ENCODE results near the gene PRKCA. TPM values are rescaled to one million over a fixed set of nuclear protein-coding genes. Genes with fewer than 3 reads are reported as not detected.
"Not testable (repeated sequence)": the region's sequence is repeated elsewhere in the genome, so short reads cannot be mapped to it uniquely, and the experiment has no call there.

The PRKCA gene
- polyA plus RNA-seq, 4 donors: 14.1 to 24.5 (median 22.7) TPM

DNA sequence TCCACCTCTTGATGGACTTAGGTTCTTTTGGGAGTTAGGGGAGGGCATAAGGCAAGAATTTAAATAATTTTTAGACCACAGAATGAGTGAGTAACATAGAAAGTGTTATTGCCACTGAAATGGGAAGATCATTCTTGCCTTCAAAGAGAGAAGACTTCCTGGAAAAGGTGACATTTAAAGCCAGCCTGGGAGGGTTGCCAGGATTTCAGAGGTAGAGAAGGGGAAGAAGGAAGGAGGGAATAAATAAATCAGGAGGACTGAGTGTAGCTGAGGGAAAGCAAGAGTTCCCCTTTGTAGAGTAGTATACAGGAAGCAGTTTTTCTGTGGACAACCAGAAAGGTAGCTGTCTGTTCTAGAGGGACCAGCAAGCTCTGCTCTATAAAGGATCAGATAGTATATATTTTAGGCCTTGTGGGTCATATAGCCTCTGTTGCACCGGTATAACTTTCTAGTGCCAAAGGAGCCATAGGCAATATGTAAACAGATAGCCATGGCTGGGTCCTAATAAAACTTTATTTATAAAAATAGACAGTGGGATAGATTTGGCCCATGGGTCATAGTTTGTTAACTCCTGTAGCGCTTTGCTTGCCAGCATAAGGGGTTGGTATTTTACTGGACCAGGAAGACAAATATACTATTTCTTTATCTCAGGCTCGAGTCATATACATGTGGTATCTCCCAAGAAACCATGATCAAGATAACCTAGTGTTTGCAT lies 385.3 kb downstream of the PRKCA start:
- DNase-seq (ENCODE audit: low read depth in 4 of 4, low spot score in 3 of 4): no peak

DNA sequence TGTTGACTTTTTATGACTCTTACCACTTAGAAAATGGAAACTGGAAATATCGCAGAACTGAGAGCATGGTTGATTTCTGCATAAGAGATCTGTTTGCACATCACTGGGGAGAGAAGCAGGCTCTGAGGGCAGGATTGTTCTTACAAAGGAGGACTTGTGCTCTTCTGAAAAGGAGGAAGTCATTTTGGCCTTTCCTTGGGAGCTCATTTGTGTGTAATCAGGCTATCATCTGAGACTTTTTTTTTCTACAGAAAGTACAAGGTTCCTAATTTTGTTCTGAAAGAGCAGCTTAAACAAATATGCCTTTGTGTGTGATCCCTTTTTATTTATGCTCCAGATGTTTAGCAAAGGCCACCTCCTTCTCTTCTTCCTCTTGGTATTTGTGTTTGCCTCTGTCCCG lies 386.8 kb downstream of the PRKCA start:
- no peak for DNase-seq (ENCODE audit: low read depth in 4 of 4, low spot score in 3 of 4)

DNA sequence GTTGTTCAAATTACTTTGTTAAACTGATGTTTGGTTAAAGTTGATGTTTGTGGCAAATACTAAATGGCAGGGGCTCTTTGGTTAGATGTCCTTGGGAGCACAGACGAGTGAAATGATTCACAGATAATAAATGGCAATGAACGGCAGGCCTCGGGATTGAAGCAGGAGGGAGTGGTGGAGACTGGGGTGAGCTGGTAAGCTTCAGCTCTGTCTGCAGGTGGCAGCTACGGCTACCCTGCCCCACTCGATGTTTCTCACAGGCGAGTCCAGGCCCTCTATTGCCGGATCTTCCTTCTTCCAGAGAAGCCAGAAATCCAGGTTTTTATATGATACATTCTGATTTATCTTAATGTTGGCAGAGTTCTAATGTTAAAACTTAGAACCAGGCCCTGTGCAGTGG lies 387.8 kb downstream of the PRKCA start:
- DNase-seq (ENCODE audit: low read depth in 4 of 4, low spot score in 3 of 4): no peak

DNA sequence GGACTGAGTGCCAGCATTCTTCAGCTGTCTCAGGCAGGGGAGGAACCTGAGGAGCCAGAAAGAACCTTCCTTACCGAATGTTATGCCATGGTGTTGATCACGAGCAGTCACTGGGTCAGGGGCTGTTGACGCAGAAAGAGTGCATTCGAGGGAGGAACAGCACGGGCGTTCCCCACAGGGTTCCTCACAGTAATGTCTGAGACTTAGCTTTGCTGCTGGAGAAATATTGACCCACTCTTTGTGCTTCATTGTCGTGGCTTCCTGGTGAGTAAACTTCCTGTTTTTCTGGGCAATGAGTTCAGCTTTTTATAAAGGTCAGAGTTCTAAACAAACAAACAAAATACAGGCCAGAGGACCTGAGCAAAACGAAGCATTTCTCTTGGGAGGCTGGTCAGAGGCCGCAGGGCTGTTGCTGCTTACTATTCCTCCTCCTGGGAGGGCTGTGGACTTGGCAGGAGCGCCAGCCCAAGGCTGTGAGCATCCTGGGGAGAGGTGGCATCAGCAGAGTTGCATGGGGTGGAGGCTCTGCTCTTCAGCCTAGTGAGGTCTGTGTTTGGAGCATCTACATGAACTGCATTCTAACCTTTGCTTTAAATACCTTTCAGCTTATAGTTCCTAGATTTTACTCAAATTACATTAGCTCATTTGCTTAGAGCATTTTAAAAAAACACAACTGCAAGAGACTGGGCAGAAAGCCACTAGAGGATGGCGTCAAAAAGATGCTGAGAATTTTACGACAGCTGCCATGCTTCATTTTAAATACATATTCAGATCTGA lies 389.4 kb downstream of the PRKCA start:
- no peak for DNase-seq (ENCODE audit: low read depth in 4 of 4, low spot score in 3 of 4)

DNA sequence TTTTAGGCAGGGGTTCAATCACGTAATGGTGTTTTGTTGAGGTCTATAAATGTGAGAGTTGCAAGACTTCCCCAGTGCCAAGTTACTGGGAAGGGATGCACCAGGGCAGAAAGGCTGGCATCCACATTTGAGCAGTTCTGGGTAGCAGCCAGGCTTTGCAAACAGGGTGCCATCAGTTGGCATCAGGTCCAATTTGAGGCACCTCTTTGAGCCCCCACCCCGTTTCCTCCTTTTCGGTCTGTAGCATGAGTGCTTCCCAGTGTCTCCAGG lies 389.9 kb downstream of the PRKCA start:
- DNase-seq (ENCODE audit: low read depth in 4 of 4, low spot score in 3 of 4): no peak

DNA sequence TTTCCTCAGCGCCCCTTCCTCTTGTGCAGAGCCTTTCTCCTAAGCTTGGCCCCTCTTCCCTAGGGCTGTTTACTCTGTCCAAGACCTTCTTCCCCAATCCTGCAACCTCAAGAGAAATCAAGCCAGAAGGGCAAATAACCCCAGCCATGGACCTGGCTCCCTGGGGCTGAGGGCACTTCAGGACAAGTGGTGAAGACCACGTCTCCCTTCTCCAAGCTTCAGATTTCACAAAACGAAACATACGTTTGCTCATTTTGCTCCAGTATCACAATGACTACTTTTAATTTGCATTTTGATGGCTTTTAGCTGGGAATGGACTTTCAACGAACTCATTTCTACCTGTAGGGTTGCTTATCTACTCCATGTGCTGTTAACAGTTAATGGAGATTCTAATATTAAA lies 392.7 kb downstream of the PRKCA start:
- no peak for DNase-seq (ENCODE audit: low read depth in 4 of 4, low spot score in 3 of 4)

DNA sequence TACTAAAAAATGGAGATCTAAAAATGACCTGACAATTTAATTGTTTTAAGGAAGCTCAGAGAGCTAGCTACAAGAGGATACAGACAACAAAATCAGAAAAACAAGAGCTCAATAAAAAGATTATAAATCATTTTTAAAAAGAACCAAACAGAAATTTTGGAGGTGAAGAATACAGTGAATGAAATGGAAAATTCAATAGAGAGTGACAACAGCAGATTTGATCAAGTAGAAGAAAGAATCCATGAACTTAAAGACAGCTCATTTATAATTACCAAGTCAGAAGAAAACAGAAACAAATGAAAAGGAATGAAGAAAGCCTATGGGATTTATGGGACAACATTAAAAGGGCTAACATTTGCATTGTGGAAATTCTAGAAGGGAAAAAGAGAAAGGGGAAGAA lies 395.9 kb downstream of the PRKCA start:
- DNase-seq (ENCODE audit: low read depth in 4 of 4, low spot score in 3 of 4): no peak

DNA sequence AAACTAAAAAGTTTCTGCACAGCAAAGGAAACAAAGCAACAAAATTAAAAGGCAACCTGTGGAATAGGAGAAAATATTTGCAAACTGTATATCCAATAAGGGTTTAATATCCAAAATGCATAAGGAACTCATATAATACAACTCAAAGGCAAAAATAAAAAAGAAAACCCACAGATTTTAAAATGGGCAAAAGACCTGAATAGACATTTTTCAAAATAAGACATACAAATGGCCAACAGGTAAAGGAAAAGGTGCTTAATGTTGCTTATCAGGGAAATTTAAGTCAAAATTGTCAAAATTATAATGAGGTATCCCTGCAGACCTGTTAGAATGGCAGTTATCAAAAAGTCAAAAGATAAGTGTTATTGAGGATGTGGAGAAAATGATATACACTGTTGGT lies 399.0 kb downstream of the PRKCA start:
- DNase-seq (ENCODE audit: low read depth in 4 of 4, low spot score in 3 of 4): no peak

DNA sequence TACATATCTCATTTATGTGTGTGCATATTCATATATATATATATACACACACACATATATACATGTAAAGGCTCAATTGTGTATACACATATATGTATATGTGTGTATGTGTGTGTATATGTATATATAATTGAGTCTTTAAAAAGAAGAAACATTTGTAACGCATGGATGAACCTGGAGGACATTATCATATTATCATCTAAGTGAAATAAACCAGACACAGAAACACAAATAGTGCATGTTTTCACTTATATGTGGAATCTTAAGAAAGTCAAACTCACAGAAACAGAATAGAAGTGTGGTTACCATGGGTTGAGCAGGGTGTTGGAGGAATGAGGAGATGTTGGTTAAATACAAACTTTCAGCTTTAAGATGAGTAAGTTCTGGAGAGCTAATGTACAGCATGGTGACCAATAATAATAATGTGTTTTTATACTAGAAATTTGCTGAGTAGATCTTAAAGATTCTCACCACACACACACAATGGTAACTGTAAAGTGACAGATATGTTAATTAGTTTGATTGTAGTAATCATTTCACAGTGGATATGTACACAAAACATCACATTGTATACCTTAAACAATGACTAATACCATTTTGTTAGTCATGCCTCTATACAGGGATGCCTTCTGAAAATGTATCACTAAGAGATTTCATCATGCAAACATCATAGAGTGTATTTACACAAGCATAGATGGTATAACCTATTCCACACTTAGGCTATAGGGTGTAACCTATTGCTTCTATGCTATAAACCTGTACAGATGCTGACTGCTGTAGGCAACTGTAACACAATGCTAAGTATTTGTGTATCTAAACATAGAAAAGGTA lies 399.9 kb downstream of the PRKCA start:
- DNase-seq (ENCODE audit: low read depth in 4 of 4, low spot score in 3 of 4): no peak

DNA sequence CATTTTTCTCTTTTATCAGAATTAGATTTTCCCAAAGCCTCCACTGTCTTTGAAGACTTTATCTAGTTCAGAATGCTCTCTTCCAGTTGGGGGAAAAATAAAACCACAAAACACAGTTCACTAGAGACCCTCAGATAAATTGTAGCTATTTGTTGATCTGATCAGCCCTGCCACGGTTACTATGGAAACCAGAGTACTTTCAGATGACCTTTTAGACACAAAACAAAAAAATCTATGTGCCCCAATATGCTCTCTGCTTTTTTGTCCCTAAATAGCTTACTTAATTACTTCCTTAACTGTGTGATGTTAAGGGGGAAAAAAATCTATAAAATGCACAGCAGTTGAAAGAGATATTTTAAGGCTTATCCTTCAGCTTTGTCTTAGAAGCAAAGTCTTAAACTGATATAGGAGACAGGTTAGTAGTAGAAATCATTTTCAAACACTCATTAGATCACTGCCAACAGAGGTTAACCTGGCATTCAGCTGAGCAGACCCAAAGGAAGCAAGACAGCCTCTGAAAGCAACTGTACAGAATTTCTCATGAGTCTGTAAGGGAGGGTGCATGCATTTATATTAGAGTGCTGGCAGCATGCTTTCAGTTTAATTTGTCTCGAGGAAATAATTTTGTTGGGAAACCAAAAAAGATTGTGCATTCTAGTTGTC lies 402.6 kb downstream of the PRKCA start:
- DNase-seq (ENCODE audit: low read depth in 4 of 4, low spot score in 3 of 4): no peak

DNA sequence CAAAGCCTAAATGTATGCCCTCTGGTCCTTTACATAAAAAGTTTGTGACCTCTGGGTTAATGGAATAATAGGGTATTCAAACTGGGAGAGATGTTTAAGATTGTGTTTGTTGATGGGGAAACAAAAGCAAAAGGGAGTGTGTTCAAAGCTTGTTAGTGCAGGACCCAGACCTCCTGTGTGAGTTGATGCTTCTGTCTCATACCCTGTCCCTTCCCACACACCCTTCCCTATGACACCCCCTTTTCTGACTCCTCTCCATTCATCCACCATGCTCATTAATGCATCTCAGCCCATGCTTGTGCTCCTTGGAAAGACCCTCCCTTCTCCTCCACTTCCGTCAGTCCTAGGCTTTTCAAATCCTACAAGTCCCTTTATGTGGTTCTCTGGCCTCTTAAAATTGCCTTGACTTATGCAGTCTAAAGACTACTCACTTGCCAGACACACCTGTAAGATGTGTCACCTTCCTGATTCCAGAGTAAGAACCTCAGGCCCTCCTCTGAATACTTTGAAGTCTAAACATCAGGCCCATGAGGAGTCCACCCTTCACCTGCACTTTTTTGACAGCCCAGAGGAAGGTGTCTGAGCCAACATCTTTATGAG lies 404.5 kb downstream of the PRKCA start:
- no peak for DNase-seq (ENCODE audit: low read depth in 4 of 4, low spot score in 3 of 4)

DNA sequence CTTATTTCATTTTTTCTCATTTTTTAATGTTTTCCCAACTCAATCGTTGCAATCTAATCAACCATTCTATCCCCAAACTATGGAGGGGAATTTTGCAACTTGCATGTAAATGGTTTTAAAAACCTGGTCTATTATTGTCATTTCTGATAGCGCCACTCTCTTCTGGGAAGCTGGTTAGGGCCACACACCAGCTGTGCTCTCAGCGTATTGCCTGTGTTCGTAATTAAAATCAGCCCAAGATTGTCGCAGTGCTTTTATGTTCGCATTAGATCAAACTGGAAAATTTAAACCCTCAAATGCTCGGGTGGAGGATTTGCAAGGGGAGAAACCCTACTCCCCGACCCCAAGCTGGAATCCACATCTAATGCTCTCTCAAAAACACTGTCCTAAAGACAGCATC lies 409.0 kb downstream of the PRKCA start:
- no peak for DNase-seq (ENCODE audit: low read depth in 4 of 4, low spot score in 3 of 4)

DNA sequence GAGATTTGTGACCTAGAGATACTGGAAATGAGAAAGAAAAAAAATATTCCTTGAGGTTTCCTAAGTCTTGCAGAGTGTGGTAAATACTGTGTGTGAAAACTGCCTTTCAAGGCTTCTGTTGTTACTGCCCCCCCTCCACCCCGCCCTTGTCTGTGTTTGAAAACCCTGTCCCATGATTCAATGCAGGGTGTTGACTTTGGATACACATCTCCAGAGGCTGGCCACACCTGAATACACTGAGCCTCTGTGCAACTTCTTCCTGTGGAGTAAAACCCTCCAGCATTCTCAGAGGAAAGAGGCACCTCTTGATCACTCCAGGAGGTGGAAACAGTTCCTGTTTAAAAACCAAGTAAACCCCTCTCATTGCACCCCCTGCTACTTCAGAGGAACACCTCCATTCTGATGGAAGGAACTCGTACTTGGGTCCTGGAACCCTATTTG lies 409.5 kb downstream of the PRKCA start:
- DNase-seq (ENCODE audit: low read depth in 4 of 4, low spot score in 3 of 4): no peak

DNA sequence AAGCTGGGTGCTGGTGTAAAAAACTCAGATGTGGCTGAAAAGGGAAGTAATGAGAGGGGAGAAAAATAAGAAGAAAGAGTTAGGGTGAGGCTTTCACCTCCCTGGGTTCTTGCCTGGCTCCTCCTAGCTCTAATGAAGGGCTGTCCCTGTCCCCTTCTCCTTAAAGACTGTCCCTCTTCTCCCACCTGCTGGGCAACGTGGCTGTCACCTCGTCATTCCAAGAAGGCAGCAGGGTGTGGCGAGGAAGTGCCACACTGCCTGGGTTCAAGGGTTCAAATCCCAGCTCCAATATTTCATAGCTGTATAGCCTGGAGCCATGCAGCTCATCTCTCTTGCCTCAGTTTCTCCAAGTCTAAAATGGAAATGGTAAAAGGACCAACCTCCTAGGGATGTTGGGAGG lies 410.0 kb downstream of the PRKCA start:
- DNase-seq (ENCODE audit: low read depth in 4 of 4, low spot score in 3 of 4): no peak

DNA sequence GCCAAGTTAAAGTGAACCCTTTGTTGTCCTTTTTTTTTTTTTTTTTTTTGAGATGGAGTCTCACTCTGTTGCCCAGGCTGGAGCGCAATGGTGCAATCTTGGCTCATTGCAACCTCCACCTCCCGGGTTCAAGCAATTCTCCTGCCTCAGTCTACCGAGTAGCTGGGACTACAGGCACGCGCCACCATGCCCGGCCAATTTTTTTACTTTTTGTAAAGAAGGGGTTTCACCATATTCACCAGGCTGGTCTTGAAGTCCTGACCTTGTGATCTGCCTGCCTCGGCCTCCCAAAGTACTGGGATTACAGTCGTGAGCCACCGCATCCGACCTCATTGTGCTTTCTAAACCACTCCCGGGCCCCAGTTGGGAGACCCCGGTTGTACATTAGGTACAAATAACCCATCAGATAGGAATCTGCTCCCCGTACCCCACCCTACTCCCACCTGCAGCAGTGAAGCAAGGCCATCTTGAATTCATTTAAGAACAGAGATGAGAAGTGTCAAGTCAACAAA lies 410.7 kb downstream of the PRKCA start:
- DNase-seq (ENCODE audit: low read depth in 4 of 4, low spot score in 3 of 4): not testable (repeated sequence)

DNA sequence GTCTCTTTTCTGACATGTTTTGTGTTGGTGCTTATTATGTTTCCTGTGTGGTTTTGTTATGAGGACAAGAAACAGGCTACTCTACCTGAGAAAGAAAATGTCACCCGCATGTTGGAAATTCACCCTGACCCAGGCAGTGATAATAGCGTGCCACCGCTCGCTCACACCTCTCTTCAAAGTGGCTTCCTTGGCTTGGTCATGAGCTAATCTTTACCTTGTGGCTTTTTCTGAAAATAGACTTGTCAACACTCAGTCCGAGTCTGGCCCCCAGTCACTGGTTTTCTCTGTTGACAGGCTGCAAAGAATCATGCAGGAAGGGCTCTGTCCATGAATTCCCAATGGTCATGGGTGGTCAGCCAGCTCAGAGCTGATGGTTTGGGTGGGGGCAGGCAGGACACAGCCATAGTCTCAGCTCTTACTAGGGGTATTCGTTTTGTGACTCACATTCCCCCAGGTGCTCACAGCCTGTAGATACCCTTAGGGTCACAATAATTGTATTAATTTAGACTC lies 411.2 kb downstream of the PRKCA start:
- DNase-seq (ENCODE audit: low read depth in 4 of 4, low spot score in 3 of 4): no peak

DNA sequence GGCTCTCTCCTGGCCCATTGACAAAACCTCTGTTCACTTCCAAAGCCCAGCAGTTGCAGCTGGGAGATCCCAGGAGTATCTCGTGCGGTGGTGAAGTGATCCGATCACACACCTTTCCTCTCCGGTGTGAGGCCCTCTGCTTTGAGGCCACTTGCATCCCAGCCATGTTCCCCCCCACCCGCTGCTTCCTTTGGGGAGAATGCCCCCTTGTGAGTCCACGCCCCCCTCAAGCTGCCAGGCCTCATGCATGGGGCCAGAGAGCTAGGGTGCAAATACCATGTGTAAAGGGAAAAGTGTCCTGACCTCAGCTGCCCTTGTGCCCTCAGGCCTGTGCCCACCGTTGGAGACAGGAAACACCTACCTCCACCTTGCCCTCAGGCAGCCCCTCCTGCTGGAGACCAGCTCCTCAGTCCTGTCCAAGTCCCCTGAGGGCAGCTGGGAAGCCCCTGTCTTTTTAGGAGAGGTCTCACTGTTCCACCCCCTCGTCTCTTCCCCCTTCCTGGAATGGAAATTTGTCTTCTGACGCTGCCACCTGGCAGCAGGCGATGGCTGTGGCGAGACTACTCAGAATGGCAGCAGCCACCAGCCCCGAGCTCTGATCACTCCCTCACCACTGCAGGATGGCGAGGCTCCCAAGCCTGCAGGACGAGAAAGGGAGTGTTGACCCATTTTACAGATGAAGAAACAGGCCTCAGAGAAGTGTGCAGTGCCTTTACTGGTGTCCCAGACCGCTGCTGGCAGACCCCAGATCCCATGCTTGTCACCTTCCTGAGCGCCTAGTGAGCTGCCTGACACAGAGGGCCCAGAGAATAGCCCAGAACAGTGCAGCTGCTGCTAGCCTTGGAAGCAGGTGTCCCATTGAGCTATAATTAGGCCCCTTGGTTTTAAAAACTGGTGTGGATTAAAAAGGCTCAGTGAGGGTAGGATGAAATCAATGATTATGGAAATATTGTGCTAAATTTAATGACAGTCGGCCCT lies 411.9 kb downstream of the PRKCA start:
- DNase-seq (ENCODE audit: low read depth in 4 of 4, low spot score in 3 of 4): no peak

DNA sequence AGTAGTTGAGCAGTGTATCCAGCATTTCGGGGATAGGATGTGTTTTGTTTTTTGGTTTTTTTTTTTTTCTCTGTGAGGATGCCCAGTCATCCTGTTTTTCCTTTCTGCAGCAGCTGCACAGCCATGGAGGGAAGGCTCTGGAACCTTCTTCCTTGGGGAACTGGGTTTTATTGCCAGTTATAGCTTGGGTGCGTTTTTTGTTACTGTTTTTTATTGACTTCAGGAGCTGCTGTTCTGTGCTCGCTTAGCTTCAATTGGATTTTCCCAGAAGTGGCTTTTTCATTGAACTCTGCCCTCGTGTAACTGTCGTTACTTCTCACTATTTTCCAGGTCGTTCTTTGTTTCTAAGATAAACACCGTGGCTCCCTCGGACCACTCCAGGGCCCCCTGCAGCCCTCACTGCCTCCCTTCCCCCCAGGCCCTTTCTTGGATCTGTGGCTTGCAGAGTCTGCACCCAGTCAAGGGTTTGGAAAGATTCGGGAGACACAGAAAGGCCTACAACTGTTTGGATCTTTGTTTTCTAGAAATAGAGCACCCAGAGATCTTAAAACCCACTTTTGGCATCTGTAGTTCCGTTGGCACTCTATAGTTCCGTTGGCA lies 412.8 kb downstream of the PRKCA start:
- DNase-seq (ENCODE audit: low read depth in 4 of 4, low spot score in 3 of 4): no peak

DNA sequence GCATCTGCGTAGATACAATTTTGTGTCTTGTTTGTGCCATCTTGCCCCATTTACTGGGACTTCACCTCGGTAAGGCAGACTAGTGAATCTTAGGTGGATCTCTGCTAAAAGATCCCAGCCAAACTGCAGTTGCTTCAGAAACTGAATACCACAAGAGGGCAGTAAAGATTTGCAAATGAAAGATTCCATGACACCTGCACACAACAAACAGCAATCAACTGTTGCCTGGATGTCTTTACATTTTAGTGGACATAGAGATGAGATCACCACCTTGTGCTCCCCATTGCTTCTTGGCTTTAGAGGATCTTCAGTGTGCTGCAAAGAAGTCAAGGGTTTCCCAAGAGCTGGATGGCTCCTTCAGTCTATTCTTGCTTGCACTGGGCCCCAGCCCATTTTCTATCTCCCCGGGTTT lies 413.3 kb downstream of the PRKCA start:
- DNase-seq (ENCODE audit: low read depth in 4 of 4, low spot score in 3 of 4): peak in 1 of 4 donors; percentile 60
